ENCODE results near the gene A3GALT2. TPM values are rescaled to one million over a fixed set of nuclear protein-coding genes. Genes with fewer than 3 reads are reported as not detected.

A3GALT2 gene
- total and polyA plus RNA-seq, 2 donors (not counting 1 experiment from before 2014, with no cell fraction given), result not detected

GRCh38 chr1:33358795-33359503 is 38.1 kb upstream of the A3GALT2 start:
- WGBS (ENCODE audit: insufficient coverage), result no CpG with 5 or more reads among the region's 3 CpGs
- H4K20me1 ChIP-seq (ENCODE audit: control insufficient read depth, insufficient read depth, low read length, poor library complexity, severe bottlenecking), result no peaks in the 10 kb centered on the region
- no peak overlapping the region for H2AFZ ChIP-seq (ENCODE audit: insufficient read depth, low read depth, low read length, poor library complexity, severe bottlenecking)
- no peaks in the 10 kb centered on the region for H3K27me3 ChIP-seq (replicated peaks in 1 of 4; ENCODE audit: control extremely low read depth in 1 of 4, control insufficient read depth in 3 of 4, insufficient read depth in 4 of 4, low read length in 3 of 4)
- no peaks in the 10 kb centered on the region for H3K4me1 ChIP-seq (ENCODE audit: control insufficient read depth in 2 of 2, insufficient read depth in 2 of 2, low read length in 2 of 2)
- TF ChIP-seq EZH2 (IDR thresholded peaks at IDR 0.05; ENCODE audit: borderline replicate concordance, insufficient read depth, low read depth, low read length, poor library complexity, severe bottlenecking), result no peak
- TF ChIP-seq, protein P1, sequence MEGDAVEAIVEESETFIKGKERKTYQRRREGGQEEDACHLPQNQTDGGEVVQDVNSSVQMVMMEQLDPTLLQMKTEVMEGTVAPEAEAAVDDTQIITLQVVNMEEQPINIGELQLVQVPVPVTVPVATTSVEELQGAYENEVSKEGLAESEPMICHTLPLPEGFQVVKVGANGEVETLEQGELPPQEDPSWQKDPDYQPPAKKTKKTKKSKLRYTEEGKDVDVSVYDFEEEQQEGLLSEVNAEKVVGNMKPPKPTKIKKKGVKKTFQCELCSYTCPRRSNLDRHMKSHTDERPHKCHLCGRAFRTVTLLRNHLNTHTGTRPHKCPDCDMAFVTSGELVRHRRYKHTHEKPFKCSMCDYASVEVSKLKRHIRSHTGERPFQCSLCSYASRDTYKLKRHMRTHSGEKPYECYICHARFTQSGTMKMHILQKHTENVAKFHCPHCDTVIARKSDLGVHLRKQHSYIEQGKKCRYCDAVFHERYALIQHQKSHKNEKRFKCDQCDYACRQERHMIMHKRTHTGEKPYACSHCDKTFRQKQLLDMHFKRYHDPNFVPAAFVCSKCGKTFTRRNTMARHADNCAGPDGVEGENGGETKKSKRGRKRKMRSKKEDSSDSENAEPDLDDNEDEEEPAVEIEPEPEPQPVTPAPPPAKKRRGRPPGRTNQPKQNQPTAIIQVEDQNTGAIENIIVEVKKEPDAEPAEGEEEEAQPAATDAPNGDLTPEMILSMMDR (IDR thresholded peaks at IDR 0.05), result no peak
- no peak overlapping the region for H3K4me3 ChIP-seq (ENCODE audit: control extremely low read depth in 1 of 5, extremely low read depth in 1 of 5, insufficient read depth in 1 of 5, low read depth in 2 of 5, low read length in 4 of 5)
- no peaks in the 10 kb centered on the region for H3K79me2 ChIP-seq (ENCODE audit: control insufficient read depth, insufficient read depth, low read length)
- H3K27ac ChIP-seq (ENCODE audit: low read length in 2 of 2), result no peak overlapping the region
- H3K9me3 Mint-ChIP-seq (ENCODE audit: insufficient read depth), result no peaks in the 10 kb centered on the region
- ChIA-PET CTCF (no interaction called here), POLR2A (no interaction called here)
- no peak overlapping the region for H3K27ac Mint-ChIP-seq
- intact Hi-C loops (cut with micrococcal nuclease), result no loop called here
- DNase-seq, result no peak
- no peak overlapping the region for H3K4me2 ChIP-seq (replicated peaks; ENCODE audit: low read depth, low read length, poor library complexity, severe bottlenecking)
- H3K4me1 Mint-ChIP-seq, result peaks cover 4% of the 10 kb centered on the region
- no peaks in the 10 kb centered on the region for H3K36me3 ChIP-seq (replicated peaks in 1 of 2; ENCODE audit: control extremely low read depth in 1 of 2, control insufficient read depth in 1 of 2, extremely low read depth in 1 of 2, insufficient read depth in 2 of 2, low read length in 1 of 2)
- H3K9ac ChIP-seq (ENCODE audit: low read length), result no peak overlapping the region
- no peaks in the 10 kb centered on the region for H3K9me3 ChIP-seq (ENCODE audit: control extremely low read depth in 1 of 3, control insufficient read depth in 2 of 3, insufficient read depth in 1 of 3, low read length in 2 of 3)
- ATAC-seq (ENCODE audit: low read depth), result no peak
- no peaks in the 10 kb centered on the region for H3K27me3 Mint-ChIP-seq
- H3K4me3 Mint-ChIP-seq, result no peak overlapping the region

DNA sequence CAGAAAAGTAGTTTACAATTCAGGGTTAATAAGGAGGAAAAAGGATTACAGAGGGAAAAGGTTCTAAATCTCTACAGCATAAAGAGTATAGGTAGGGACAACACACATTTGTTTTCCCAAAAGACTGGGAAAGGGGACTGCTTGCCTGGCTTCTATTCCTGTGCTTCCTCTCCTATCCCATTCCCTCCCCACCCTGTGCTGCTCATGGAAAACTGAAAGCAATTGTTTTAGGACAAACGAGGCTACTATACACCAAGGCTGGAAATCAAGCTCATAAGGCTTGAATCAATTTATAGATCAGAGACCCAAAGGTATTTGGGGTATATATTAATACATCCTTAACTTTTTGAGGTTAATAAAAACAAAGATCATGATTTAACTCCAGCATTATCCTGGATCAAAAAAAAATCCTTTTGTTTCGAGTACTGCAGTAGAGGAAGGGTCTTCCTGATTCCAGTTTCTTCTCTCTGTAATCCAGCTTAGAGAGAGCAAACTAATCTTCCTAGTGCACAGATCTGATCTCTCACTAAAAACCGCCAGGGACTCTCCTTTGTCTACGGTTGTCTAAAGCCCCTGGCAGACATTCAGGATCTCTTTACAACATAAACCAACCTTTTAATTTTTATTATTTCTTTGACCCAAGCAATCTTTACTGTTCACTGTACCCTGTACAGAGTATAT is 37.4 kb upstream of the A3GALT2 start:
- ChIA-PET CTCF (no interaction called here), POLR2A (no interaction called here)
- H3K4me3 Mint-ChIP-seq, result no peak overlapping the region
- Histone ChIP-seq H3K4me1 (ENCODE audit: control insufficient read depth in 2 of 2, insufficient read depth in 2 of 2, low read length in 2 of 2) (no peaks in the 10 kb centered on the region), H3K27me3 (replicated peaks in 1 of 4; ENCODE audit: control extremely low read depth in 1 of 4, control insufficient read depth in 3 of 4, insufficient read depth in 4 of 4, low read length in 3 of 4) (no peaks in the 10 kb centered on the region), H3K4me2 (replicated peaks; ENCODE audit: low read depth, low read length, poor library complexity, severe bottlenecking) (no peak overlapping the region), H3K27ac (ENCODE audit: low read length in 2 of 2) (no peak overlapping the region), H4K20me1 (ENCODE audit: control insufficient read depth, insufficient read depth, low read length, poor library complexity, severe bottlenecking) (no peaks in the 10 kb centered on the region), H3K4me3 (ENCODE audit: control extremely low read depth in 1 of 5, extremely low read depth in 1 of 5, insufficient read depth in 1 of 5, low read depth in 2 of 5, low read length in 4 of 5) (no peak overlapping the region), H3K36me3 (replicated peaks in 1 of 2; ENCODE audit: control extremely low read depth in 1 of 2, control insufficient read depth in 1 of 2, extremely low read depth in 1 of 2, insufficient read depth in 2 of 2, low read length in 1 of 2) (no peaks in the 10 kb centered on the region), H3K79me2 (ENCODE audit: control insufficient read depth, insufficient read depth, low read length) (no peaks in the 10 kb centered on the region), H3K9me3 (ENCODE audit: control extremely low read depth in 1 of 3, control insufficient read depth in 2 of 3, insufficient read depth in 1 of 3, low read length in 2 of 3) (no peaks in the 10 kb centered on the region), H3K9ac (ENCODE audit: low read length) (no peak overlapping the region), H2AFZ (ENCODE audit: insufficient read depth, low read depth, low read length, poor library complexity, severe bottlenecking) (no peak overlapping the region)
- DNase-seq, result no peak
- H3K27ac Mint-ChIP-seq, result no peak overlapping the region
- H3K4me1 Mint-ChIP-seq, result peaks cover 4% of the 10 kb centered on the region
- 92% methylated on average over 3 of the region's 4 CpGs for WGBS (ENCODE audit: insufficient coverage)
- intact Hi-C loops (cut with micrococcal nuclease), result no loop called here
- no peak for ATAC-seq (ENCODE audit: low read depth)
- no peaks in the 10 kb centered on the region for H3K9me3 Mint-ChIP-seq (ENCODE audit: insufficient read depth)
- H3K27me3 Mint-ChIP-seq, result no peaks in the 10 kb centered on the region
- TF ChIP-seq EZH2 (IDR thresholded peaks at IDR 0.05; ENCODE audit: borderline replicate concordance, insufficient read depth, low read depth, low read length, poor library complexity, severe bottlenecking), result no peak
- TF ChIP-seq, protein P1 (IDR thresholded peaks at IDR 0.05), result no peak
